Stimulated activated CD4-positive, alpha-beta T cell treated with anti-CD3 and anti-CD28 coated beads, TNF-alpha, amount 100 ng/mL, for 4 hours (primary cell): ENCODE results near the gene KRT27.
A peak's percentile ranks its signal among the peaks of the same experiment; 100 is the strongest.
"Not testable (repeated sequence)": the region's sequence is repeated elsewhere in the genome, so short reads cannot be mapped to it uniquely, and the experiment has no call there.

Experiments used
- DNase-seq, 3 experiments: peaks; one replicate each; pipeline ENCODE4 v3.0.0-alpha.2; 2020; ENCODE audit warnings: low read depth in 3 of 3

Gene KRT27

DNA sequence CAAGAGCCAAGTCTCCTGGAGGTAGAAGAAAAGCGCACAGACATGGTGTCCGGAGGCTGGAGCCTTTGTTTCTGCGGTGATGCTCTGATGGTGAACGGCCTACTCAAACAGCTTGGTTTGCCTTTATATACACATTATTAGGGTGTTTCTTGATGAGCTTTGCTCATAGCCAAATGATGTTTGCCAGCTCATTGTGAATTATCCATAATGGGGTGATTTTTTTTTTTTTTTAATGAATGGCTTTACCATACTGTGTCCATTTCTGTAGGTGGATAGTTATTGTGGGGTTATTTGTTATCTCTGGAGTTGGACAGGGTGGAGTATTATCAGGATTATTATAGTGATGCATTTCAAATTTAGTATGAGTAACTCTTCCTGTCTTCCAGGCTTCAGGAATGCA is at the start of gene KRT27:
Gene KRT27 (minus strand): TSS at position 101 of the 400 bp plus-strand sequence. CDS start 57 bp downstream, at position 44.
- no peak for DNase-seq

GRCh38 chr17:40830085-40830776 is 47.9 kb upstream of the KRT27 start:
- DNase-seq, result no peak

DNA sequence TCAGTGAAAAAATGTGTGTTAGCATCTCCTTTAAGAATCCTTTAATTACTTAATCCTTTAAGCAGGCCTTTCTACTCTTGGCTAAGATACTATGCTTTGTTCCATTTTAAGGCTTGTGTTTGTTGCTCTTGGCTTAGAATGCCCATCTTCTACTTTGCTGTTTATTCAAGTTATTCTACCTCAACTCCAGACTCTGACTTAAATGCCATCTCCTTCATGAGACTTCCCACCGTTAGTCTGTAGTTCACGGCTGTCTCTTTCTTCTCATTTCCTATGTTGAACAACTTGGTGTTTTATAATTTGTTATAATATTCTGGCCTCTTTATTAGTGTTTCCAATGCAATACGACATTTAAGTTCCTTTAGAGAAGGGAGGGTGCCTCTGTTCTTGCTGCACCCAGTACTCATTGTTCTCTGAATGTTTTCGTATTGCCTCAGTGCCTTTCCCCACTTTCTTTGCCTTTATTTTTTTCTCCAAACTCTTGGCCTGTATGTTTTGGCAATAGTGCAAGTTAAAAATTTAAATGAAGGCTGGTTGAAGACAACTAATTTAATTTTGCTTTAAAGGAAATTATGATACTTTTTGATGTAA is 46.2 kb upstream of the KRT27 start:
- DNase-seq, result no peak

DNA sequence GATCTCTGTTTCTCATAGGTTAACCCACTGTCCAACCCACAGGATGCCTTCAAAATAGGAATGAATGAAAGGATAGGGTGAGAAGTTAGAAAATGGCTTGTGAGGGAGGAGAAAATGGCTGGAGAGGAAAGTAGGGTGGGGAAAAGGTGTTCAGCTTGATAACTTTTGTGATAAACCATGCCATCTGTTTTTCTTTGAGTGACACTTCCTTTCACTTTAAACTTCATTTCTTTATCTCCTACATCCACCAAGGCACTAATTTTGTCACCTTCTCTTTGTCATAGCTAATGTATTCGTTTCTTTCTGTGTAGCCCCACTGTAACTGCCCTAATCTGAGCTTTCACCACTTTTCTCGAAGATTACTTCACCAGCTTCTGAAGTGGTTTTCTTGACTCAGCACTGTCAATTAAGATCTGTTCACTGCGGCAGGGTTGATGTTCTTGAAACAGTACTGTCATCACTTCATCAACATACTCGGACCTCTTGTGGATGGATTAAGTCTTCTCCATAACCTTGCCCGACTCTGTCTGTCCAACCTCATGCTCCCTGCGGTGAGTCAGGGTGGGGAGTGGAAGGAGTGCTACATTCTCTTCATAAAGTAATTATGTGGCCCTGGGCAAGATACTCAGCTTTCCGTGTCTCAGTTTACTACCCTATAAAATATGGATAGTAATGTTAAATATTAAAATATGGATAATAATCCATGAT is 45.5 kb upstream of the KRT27 start:
- DNase-seq, result no peak

DNA sequence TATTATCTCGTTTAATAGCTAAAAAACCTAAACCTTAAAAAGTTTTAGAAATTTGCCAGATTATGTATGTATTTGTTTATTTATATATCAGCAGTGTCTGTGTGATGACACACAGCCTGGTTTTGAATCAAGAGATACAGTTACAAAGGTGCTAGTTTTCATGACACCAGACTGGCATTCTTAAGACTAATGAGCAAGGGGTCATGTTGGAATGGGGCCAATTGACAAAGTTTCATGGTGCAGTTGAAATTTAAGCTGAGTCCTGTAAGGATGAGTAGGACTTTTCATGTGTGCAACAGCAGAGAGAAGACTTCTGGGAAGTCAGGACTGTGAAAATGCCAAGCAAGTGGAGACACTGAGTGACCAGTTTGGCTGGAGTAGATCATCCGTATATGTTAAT is 43.2 kb upstream of the KRT27 start:
- DNase-seq, result no peak

- no peak for DNase-seq
Measured at GRCh38 chr17:40824015-40824832, 41.9 kb upstream of the KRT27 start.

- DNase-seq, result no peak
Measured at GRCh38 chr17:40822132-40822812, 39.9 kb upstream of the KRT27 start, which contains the start of gene KRT10. KRT10 (minus strand) TSS chr17:40822614; CDS start chr17:40822585, 29 bp downstream.

GRCh38 chr17:40821536-40821935 is 39.2 kb upstream of the KRT27 start:
- no peak for DNase-seq

DNA sequence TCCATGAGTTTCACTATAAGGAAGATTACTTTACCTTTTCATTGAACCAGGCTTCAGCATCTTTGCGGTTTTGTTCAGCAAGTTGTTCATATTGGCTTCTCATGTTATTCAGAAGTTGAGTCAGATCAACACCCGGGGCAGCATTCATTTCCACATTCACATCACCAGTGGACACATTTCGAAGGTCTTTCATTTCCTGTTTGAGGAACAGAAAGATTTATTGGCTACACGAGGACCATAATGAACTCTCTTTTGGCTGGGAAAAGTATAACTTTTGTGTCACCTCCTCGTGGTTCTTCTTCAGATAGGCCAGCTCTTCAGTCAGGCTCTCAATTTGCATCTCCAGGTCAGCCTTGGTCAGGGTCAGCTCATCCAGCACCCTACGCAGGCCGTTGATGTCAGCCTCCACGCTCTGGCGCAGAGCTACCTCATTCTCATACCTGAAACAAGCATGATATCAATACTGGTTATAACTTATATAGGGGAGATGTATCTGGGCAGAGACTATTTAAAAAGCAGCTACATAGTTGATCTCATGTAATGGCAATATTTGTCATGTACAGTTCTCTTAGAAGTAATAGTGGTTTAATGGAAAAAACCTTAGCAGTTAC is 38.0 kb upstream of the KRT27 start:
- no peak for DNase-seq

DNA sequence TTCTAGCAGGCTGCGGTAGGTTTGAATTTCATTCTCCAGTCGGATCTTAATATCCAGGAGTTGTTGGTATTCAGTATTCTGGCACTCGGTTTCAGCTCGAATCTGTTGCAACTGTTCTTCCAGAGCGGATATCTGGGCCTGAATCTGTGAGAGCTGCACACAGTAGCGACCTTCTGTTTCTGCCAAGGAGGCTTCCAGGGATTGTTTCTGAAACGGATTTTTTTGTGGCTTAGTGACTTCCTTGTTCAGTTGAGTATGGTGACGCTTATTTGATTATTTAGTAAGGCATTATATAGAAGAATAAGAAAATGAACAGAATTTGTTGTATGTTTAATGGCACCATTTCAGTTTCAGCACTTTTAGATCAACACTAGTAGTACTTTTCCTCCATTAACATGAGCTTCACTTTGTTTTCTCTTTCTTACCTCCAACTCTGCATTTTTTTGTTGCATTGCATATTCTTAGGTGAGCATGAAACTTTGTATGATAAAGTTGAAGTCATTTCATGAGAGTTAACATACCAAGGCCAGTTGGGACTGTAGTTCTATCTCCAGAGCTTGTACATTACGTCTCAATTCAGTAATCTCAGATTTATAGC is 37.3 kb upstream of the KRT27 start:
- no peak for DNase-seq

DNA sequence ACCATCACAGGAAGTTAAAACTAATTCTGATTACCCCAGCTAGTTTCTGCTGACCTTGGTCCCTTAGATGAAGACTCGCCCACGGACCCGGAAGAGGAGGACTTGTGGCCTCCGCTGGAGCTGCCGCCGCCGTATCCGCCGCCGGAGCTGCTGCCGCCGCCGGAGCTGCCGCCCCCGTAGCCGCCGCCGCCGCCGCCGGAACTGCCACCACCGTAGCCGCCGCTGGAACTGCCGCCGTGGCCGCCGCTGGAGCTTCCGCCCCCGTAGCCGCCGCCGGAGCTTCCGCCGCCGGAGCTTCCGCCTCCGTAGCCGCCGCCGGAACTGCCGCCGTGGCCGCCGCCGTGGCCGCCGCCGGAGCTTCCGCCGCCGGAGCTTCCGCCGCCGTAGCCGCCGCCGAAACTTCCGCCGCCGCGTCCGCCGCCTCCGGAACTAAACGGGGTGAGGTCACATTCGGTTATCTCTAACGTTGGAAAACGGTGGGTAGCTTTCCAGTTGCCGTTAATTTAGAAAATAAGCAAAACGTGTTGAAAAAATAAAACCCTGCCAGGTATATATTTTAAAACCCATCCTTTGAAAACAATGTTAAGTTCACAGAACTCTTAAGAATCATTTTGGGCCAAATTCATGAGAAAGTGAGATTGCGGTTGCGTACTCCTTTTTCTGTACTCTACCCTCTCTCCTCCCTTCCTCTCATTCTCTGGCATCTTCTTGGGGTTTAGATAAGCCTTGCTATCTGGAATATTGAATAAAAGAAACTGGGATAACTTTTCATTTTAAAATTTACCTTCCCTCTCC is 36.6 kb upstream of the KRT27 start:
- DNase-seq, result peak; percentile 65 to 75 (median 68)

DNA sequence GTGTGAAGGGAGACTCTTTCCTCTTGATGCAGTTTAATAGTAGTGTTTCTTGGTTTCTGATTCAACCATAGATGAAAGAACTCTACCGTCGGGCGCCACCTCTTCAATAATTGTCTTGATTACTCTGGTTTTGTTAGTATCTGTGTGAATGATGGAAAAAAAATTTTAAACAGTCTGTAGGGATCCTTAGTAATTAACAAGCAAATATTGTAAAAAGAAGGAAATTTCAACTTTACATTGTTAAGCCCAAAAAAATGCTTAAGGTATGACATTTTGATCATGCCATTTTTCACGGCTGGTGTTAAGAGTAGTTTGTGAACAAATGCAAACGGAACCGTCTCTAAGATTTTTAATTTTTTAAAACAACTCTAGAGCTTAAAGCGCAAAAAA is 36.0 kb upstream of the KRT27 start:
- DNase-seq, result no peak

DNA sequence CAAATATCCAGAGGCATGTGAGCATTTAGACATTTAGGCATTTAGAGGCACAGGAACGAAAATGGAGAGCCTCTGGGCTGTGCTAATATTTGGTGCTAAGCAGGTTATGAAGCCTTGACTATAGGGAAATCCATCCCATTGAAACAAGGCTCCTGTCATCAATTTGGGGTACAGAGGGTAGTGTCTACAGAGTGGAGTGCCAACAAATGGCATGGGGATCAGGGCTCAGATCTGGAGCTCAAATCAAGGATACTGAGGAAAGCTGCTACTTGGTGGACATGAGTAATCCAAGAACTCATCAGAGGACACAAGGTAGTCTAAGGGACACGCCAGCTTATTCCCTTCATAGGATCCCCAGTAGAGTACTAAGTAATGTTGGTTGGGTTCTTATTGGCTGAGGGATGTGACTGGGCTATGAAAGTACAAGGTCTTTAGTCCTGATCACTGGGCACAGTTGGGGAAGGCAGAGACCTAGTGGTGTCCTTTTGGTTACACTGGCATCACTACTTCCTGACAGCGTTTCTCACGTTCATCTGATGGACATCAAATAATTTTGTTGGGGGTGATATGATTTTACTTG is 34.8 kb upstream of the KRT27 start:
- no peak for DNase-seq

GRCh38 chr17:40816569-40816968 is 34.2 kb upstream of the KRT27 start:
- no peak for DNase-seq

GRCh38 chr17:40815381-40815780 is 33.0 kb upstream of the KRT27 start:
- DNase-seq, result no peak

- not testable (repeated sequence) for DNase-seq
Measured at GRCh38 chr17:40814657-40815056, 32.3 kb upstream of the KRT27 start.

- no peak for DNase-seq
Measured at GRCh38 chr17:40813804-40814203, 31.5 kb upstream of the KRT27 start.

DNA sequence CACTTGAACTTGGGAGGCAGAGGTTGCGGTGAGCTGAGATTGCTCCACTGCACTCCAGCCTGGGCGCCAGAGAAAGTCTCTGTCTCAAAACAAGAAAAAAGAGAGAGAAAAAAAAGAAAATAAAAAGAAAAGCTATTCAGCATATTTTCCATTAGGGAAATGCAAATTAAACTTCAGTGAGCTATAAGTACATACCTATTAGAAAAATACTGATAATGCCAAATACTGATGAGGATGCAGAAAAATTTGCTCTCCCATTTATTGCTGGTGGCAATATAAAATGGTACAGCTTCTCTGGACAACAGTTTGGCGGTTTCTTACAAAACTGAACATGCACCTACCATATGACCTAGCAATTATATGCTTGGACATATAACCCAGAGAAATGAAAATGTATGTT is 30.3 kb upstream of the KRT27 start:
- no peak for DNase-seq

DNA sequence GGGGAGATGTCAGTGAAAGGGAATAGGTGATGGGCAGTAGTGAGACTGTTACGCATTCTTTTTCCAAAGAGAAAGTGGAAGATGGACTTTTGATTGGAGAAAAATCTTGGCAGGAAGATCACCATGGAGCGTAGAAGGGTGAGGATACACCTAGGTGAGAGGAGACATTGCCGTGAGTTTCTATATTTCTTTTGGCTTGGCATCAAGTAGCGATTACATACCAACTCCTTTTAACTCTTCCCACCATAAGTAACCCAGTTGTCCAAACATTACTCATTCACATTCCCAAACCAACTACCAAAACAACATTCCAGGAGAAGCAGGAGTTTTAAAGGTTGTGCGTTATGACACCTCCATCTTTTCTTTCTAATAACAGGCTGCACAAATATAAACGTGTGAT is 28.1 kb upstream of the KRT27 start:
- DNase-seq, result no peak
